CD4-positive, alpha-beta T cell treated with Interleukin-10 for 1 hour (primary cell): ENCODE results near the gene KRT33A.

ENCODE experiments used
- DNase-seq: peaks from one replicate; pipeline ENCODE4 v3.0.0-alpha.2; 2020

The KRT33A gene

DNA sequence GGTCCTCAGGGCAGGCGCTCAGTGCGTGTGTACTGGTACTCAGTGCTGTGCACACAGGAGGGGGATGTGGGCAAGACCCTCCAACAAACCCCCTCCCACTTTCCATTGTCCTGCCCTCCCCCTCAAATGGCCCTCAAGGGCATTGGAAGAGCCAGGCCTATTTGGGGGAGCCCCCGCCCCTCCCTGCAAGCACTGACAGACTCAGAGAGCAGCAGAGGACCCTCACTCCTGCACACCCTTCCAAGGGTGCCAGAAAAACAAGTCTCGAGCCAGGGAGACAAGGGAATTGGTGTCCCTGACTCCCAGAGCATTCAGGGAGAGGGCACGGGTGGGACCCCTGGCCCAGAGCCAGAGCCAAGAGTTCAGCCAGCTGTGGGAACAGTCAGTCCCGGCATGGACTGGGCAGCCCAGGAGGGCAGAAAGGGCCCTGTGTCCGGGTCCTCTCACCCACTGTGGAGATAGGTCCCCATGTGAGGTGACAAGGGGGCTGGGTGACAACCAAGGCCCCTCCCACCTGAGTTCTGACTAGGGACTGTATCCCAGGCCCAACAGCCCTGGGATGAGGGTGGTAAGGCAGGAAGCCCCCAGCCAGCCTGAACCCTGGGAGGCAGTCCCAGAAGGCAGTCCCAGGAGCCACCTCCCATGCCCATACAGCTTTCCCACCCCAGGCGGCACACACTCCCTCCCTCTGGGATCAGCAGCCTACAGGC is 23.1 kb downstream of the KRT33A start:
- no peak for DNase-seq

- peak; percentile 50 for DNase-seq
Measured at GRCh38 chr17:41326173-41327145, 24.2 kb downstream of the KRT33A start.

DNA sequence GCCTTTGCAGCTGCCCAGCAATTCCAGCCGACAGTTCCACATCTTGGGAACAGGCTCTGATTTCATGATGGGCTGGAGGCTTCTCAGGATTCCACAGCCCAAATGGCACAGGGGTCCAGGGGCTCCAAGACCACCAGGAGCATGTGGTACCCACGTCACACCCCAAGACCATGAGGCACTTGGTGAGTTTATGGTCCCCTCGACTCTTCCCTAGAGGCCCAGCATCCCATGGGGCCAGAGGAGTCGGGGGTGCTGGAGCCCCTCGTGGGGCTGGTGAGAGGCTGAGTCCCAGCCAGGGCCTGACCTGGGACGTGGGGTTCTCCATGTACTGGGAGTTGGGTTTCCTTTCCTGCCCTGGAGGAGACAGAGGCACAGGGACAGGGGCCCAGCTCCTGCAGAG is 25.0 kb downstream of the KRT33A start:
- DNase-seq: no peak

DNA sequence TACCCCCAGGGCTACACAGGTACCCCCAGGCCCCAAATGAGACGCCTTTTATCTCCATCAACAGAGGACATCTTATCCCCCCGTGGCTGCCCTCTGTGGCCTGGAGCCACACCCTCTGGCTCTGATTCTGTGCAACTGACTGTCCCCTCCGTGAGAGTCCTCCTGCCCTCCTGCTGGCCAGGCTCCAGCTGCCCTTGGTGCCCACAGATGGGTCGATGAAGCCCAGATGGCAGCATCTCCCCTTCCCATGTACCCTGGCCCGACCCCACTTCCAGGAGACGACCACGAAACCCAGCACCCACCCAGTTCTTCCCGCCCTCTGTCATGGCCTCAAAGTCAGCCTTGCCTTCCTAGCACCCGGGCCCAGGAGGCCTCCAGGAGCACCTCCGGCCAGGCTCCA is 25.5 kb downstream of the KRT33A start:
- no peak for DNase-seq

DNA sequence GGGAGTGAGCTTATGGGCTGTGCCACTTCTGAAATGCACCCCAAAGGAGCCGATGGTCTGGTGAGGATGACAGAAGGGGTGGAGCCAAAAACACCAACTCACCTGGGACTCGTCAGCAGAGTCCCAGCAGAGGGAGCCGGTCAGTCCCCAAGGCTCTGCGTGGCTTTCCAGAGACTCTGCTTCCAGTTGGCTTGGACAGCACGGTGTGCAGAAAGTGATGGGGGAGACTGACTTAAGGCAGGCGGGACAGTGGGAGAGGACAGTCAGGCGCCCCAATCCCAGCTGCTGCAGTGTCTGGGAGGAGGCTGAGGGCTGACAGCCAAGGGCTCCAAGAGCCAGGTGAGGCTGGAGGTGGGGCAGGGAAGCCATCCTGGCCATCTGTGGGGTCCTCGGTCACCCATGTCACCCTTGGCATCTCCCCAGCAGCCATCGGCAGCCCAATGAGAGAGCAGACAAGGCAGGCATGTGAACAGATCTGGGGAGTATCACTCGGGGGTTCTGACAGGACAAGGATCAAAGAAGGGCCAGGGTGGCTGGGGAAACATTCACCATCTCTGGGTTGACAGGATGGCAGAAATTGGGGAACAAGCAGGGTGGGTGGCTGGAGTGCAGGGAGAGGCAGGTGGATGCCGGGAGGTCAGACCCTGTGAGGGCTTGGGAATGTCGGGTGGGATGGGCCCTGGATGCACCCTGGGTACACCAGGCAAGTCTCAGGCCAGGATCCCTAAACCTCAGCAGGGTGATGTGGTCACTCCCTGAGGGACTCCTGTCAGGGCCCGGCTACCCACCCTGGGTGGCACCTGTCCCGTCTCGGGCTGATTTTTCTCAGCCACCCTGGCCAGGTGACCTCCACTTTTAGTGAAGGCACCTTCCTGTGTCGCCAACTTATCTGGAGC is 26.2 kb downstream of the KRT33A start:
- DNase-seq: no peak

- DNase-seq: no peak
Measured at GRCh38 chr17:41322903-41323895, 27.4 kb downstream of the KRT33A start.

DNA sequence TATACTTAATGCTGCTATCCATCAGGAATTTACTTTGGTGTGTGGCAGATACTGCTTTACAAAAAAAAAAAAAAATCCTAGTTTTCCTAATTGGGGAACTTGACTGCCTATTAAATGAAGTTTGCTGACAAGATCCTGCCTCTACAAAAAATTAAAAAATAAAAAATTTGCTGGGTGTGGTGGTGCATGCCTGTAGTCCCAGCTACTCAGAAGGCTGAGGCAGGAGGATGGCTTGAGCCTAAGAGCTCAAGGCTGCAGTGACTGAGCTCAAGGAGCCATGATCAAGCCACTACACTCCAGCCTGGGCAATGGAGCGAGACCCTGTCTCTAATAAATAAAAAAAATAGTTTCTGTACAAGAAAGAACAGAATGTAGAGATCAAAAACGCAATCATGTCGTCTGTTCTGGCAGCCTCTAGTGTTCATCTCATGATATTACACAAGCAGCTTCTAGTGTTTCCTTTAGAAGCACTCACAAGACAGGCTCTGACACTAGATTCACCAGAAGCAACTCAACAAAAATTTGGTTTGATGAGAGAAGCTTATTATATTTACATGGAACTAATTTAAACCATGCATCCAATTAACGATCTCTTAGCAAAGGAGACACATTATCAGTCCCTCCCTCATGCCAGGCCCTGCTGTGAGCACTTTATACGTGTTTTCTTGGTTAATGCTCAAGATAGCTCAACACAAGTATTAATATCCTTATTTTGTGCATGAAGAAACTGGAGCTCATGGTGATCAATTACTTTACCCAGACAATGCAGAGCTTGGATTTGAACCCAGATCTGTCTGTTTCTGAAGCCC is 28.3 kb downstream of the KRT33A start:
- peak; percentile 65 for DNase-seq

- DNase-seq: no peak
Measured at GRCh38 chr17:41318231-41318630, 32.4 kb downstream of the KRT33A start.

GRCh38 chr17:41315814-41316445 is 34.7 kb downstream of the KRT33A start:
- no peak for DNase-seq

DNA sequence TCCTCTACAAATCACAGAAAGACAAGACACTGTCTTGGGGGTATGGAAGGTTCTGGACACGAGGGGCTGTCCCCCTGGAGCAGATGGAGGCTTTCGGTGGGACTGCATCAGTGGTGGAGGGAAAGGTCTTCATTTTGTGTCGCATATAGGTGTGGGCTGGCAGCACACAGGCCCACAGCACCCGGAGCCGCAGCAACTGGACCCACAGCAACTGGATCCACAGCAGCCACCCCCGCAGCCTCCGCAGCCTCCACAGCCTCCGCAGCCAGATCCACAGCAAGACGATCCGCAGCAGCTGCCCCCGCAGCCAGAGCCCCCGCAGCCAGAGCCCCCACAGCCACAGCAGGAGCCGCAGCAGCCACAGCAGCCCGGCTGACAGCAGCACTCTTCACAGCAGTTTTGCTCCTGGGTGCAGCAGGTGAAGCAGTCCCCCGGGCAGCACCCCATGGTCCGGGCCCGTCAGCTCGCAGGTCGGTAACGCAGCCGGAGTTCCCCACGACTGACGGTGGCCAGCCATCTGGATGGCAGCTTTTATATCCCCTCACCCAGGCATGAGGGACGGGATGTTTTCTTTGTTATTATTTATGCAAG is 35.3 kb downstream of the KRT33A start, which contains the start of gene KRTAP17-1:
KRTAP17-1 (minus strand) TSS at position 507 of the 591 bp plus-strand sequence; CDS start at position 447, 60 bp downstream.
- no peak for DNase-seq

DNA sequence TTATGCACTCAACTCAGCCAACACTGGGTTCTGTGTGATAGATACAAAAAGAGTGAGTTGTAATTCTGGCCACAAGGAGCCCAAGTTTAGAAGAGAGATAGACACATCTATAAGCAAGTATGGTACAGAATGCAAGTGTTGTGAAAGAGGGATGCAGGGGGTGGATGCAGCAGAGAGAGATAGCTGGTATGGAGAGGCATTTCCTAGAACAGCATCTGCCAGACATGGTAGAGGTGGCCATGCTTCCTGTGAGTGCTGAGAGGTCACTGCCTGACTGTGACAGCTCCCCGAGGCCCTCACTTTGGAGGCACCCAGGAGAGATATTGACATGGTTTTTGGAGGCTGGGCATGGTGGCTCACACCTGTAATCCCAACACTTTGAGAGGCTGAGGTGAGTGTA is 39.5 kb downstream of the KRT33A start:
- no peak for DNase-seq

- DNase-seq: peak; percentile 54
Measured at GRCh38 chr17:41308918-41309359, 41.7 kb downstream of the KRT33A start, which contains the start of gene KRTAP16-1. KRTAP16-1 (minus strand) TSS chr17:41309309; CDS start chr17:41309253, 56 bp downstream.

DNA sequence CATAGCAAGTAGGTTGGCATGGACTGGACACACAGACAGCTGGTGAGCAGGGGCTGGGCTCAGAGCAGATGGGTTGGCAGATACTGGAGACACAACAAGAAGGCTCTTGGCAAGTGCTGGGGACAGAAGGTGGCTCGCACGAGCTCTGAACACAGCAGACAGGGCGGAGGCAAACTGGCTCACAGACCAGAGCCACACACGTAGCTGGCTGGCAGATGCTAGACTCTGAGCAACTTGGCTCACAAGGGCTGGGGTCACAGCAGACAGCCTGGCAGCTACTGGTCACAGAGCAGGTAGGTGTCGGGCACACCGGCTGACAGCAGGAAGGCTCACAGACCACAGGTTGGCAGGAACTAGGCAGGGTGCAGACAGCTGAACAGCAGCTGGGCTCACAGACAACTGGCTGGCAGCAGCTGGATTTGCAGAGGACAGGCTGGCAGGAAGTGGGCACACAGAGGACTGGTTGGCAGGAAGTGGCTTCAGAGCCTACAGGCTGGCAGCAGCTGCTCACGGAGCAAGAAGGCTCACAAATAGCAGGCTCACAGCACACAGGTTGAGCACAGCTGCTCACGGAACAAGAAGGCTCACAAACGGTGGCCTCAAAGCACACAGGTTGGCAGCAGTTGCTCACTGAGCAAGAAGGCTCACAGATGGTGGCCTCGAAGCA is 42.2 kb downstream of the KRT33A start:
- DNase-seq: peak; percentile 88

DNA sequence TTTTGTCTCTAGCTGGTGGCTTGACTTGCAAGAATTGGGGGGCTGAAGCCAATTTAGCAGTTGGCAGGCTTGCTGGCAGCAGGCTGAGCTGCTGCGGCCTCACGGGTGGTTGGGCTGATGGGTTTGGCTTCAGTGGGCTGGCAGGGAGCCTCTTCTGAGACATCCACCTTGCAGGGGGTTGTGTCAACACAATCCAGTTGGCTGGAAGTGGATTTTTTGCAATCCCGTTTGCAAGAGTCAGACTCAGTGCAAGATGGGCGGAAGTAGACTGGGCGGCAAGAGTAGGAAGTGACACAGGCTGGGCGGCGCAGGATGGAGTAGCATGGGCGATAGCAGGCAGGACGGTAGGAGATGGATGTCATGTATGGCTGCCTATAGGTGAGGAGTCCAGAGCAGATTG is 43.0 kb downstream of the KRT33A start:
- no peak for DNase-seq

- no peak for DNase-seq
Measured at GRCh38 chr17:41304091-41304490, 46.5 kb downstream of the KRT33A start.

DNA sequence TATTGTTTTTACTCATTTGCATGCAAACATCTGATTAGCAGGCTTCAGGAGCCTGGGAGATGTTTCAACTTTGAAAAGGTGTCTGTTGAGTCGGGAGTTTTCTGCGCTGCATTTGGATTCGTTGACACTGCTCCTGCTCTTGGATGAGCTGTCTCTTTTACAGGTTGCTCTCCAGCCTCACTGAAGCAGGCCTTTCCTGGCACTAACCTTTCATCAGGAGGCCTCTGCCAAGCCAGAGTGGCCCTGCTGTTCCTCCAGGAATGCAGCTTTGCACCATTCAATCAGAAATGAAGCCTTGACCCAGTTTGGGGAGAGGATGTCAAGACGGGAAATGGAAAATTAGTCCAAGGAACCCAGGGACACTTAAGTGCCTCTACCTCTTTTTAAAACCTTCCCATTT is 47.6 kb downstream of the KRT33A start:
- no peak for DNase-seq

GRCh38 chr17:41301916-41302901 is 48.4 kb downstream of the KRT33A start, which contains the start of gene KRTAP29-1:
KRTAP29-1 (minus strand) TSS chr17:41302851; CDS start chr17:41302851, 0 bp downstream.
- no peak for DNase-seq
